Testis (tissue), 3 donors: Measurements from ENCODE around the gene CD9. TPM values are rescaled to one million over a fixed set of nuclear protein-coding genes. Genes with fewer than 3 reads are reported as not detected.
A peak's percentile ranks its signal among the peaks of the same experiment; 100 is the strongest.

ENCODE experiments used
- DNase-seq: peaks from one replicate; pipeline ENCODE4 v3.0.0-alpha.2; 2019
- H3K27ac ChIP-seq, 2 donors: fragments of 200-600 bp; sonication (generic); one replicate each; pipeline ENCODE4 v1.5.1; 2019
- H3K27me3 ChIP-seq: fragments of 200-600 bp; sonication (generic); one replicate; pipeline ENCODE4 v1.5.1; 2019
- H3K36me3 ChIP-seq: fragments of 200-600 bp; sonication (generic); one replicate; pipeline ENCODE4 v1.5.1; 2017; ENCODE audit warnings: low read depth; ENCODE audit errors: missing control alignments
- H3K4me1 ChIP-seq: fragments of 200-600 bp; sonication (generic); one replicate; pipeline ENCODE4 v1.5.1; 2019
- H3K4me3 ChIP-seq, 2 donors: fragments of 200-600 bp; sonication (generic); one replicate each; pipeline ENCODE4 v1.5.1; 2017 to 2019
- H3K9me3 ChIP-seq: fragments of 200-600 bp; sonication (generic); one replicate; pipeline ENCODE4 v1.5.1; 2017
- POLR2A ChIP-seq: fragments of 450-650 bp; IDR thresholded peaks from one replicate; pipeline ENCODE4 v1.6.1; 2017; ENCODE audit warnings: antibody characterized with exemption, mild to moderate bottlenecking, moderate library complexity
- WGBS, 2 donors: methylation state at CpG; one replicate each; pipeline ENCODE4 v1.1.5; 2018; 5-methylcytosine and 5-hydroxymethylcytosine counted together
- intact Hi-C: fragments of 100-400 bp; cut with DNase I; formaldehyde crosslinking; loops from one replicate; pipeline ENCODE4 v1.15.1; 2023; ENCODE audit warnings: low total_unique reads
- polyA plus RNA-seq: library from polyadenylated mRNA; stranded (reverse); fragments of 350-450 nt; fragmentation: Illumina TruSeq; extraction: RNeasy Lipid Tissue Mini Kit (QIAGEN cat#74804); gene quantifications from one replicate; pipeline ENCODE4 v1.2.3, GENCODE V29; 2014; ENCODE audit warnings: low read depth, low replicate concordance; ENCODE audit not compliant: insufficient read depth
- total RNA-seq, 2 donors: library from RNA; depleted of rRNA; stranded (reverse); fragments of >200 nt; gene quantifications; one replicate each; pipeline ENCODE4 v1.2.3, GENCODE V29; 2016
- TF ChIP-seq, protein P1 (sequence below), 3 experiments: fragments of 450-650 bp in 2 of 3; fragments of 200-600 bp in 1 of 3; sonication (generic) in 1 of 3; IDR thresholded peaks; one replicate each; pipeline ENCODE4 v1.5.1; 2016 to 2019; ENCODE audit warnings: antibody characterized with exemption in 3 of 3, mild to moderate bottlenecking in 2 of 3, moderate library complexity in 1 of 3

Gene CD9
- total and polyA plus RNA-seq, 3 donors from 2014 or later = 31.2 to 94.2 (median 53.1) TPM

DNA sequence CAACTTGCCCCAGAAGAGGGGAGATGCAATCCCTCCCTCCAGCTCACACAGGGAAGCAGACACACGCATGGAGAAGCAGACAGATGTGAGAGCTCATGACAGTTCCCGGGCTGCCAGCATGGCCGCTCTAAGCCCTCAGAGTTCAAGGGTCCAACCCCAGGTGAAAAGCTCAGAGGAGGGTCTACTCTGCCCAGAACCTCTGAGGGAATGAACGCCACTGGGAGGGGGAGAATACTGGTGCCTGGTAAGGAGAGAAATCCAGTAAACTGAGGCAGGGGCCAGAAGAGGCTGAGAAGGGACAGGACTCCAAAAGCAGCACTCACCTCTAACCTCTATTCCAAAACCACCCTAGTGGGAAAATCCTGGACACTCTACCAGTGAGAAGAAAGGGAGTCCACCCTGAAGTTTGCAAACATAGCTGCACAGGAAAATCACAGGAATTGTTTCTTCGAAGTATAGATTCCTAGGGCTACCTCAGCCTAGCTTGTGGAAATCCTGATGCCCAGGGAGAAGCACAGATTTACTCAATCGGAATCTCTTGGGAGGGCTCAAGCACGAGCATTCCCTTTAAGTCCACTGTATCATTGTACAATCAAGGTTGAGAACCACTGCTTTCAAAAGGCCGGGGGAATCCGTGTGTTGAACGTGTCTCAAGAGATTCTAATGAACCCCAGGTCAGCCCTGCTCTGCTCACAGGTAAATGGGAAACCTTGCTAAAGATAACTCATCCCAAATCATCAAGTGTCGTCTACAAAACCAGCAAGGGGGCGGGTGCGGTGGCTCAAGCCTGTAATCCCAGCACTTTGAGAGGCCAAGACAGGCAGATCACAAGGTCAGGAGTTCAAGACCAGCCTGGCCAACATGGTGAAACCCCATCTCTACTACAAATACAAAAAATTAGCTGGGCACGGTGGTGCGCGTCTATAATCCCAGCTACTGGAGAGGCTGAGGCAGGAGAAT is 76.0 kb downstream of the CD9 start:
- TF ChIP-seq POLR2A = no peak
- TF ChIP-seq, protein P1, sequence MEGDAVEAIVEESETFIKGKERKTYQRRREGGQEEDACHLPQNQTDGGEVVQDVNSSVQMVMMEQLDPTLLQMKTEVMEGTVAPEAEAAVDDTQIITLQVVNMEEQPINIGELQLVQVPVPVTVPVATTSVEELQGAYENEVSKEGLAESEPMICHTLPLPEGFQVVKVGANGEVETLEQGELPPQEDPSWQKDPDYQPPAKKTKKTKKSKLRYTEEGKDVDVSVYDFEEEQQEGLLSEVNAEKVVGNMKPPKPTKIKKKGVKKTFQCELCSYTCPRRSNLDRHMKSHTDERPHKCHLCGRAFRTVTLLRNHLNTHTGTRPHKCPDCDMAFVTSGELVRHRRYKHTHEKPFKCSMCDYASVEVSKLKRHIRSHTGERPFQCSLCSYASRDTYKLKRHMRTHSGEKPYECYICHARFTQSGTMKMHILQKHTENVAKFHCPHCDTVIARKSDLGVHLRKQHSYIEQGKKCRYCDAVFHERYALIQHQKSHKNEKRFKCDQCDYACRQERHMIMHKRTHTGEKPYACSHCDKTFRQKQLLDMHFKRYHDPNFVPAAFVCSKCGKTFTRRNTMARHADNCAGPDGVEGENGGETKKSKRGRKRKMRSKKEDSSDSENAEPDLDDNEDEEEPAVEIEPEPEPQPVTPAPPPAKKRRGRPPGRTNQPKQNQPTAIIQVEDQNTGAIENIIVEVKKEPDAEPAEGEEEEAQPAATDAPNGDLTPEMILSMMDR (IDR thresholded peaks at IDR 0.05) = no peak
- Histone ChIP-seq H3K9me3 (no peaks in the 10 kb centered on the region), H3K4me1 (peaks cover 25% of the 10 kb centered on the region), H3K27me3 (no peaks in the 10 kb centered on the region), H3K4me3 (no peak overlapping the region), H3K27ac (no peak overlapping the region), H3K36me3 (no peaks in the 10 kb centered on the region)
- DNase-seq = no peak
- WGBS, 2 donors = 70 to 78% methylated on average over 12 to 16 of the region's 16 CpGs
- intact Hi-C loops = no loop called here

DNA sequence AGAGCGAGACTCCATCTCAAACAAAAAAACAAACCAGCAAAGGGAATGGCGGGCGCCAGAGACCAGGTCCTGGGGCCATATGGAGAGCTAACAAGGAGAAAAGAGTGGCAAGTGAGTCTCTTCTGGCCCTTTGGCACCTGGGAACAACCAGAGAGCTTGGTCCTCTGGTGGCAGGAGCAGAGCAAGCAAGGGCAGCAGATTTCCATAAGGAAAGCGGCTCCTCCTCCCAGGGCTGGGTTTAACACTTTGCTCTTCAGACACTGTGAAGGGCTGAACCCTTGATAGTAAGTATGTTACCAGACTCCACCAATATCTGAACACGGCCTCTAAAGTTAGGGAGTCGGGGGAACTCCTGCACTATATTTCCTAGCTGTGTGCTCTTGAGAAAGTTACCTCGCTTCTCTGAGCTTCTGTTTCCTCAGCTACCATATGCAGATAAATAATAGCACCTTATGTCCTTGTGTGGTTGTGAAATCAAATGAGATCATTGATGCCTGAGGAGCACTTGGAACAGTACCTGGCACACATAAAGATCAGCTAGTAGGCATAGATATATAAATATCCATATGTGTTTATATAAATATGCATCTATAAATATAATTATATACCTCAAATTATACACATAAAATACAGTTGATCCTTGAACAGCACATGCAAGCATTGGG is 76.9 kb downstream of the CD9 start:
- H3K4me3 ChIP-seq = no peak overlapping the region
- 60 to 62% methylated on average over 7 of the region's 7 CpGs for WGBS, 2 donors
- no peaks in the 10 kb centered on the region for H3K27me3 ChIP-seq
- intact Hi-C loops = no loop called here
- no peaks in the 10 kb centered on the region for H3K36me3 ChIP-seq
- peaks cover 25% of the 10 kb centered on the region for H3K4me1 ChIP-seq
- DNase-seq = no peak
- no peaks in the 10 kb centered on the region for H3K9me3 ChIP-seq
- H3K27ac ChIP-seq = no peak overlapping the region
- no peak for TF ChIP-seq POLR2A
- TF ChIP-seq, protein P1 (IDR thresholded peaks at IDR 0.05) = peak in 1 of 3 experiments; percentile 8

DNA sequence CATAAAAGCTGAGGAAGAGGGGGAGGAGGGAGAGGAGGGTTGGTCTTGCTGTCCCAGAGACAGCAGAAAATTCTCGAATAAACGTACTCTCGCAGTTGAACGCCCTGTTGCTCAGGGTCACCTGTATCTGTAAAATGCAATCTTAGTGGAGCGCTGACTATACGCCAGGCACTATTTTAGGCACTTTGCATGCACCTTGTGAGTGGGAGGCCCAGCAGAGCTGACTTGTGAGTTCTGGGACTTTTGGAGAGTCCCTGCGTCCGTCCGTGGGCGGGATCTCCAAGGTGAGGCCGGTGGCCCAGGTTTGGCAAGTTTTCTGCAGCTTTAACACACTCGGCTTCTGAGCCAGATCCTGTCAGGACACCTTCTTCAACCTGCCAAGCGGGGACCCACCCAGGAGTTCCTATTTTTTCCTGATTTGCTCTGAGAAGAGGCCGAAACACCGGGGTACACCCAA is 77.8 kb downstream of the CD9 start:
- Histone ChIP-seq H3K4me1 (peaks cover 25% of the 10 kb centered on the region), H3K36me3 (no peaks in the 10 kb centered on the region), H3K27ac (peak overlapping the region; percentile 73 to 92), H3K27me3 (no peaks in the 10 kb centered on the region), H3K9me3 (no peaks in the 10 kb centered on the region), H3K4me3 (peak overlapping the region; percentile 62 to 65)
- TF ChIP-seq, protein P1 (IDR thresholded peaks at IDR 0.05) = no peak
- no peak for TF ChIP-seq POLR2A
- peak; percentile 44 for DNase-seq
- intact Hi-C loops = no loop called here
- 12 to 14% methylated on average over 6 to 15 of the region's 15 CpGs for WGBS, 2 donors

DNA sequence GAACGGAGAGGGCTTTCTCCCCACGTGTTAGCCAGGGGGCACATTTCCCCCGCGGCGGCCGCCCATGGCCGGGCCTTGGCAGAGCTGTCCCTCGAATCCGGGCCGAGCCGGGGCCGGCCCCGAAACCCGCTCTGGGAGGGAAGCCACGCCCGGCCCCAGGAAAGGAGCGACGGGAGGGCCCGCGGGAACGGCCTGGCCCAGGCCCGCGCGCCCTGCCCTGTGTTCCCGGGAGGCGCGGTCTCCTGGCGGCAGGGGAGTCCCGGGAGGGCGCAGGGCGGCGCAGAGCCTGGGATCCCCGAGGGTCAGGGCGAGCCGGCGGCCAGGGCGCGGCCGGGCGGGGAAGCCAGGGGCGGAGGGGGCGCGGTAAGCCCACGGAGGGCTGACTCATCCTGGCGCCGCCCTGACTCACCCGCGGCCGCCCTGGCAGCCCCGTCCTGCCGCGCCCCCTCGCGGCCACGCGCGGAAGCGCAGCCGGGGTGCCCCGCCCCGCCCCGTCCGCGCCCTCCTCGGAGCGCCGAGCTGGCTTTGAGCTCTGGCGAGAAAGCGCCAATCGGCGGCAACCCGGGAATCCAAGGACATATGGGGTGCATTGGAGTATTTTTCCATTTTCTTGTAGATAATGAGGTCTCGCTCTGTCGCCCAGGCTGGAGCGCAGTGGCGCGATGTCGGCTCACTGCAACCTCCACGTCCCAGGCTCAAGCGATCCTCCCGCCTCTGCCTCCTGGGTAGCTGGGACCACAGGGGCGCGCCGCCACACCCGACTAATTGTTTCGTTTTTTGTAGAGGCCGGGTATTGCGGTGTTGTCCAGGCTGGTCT is 78.4 kb downstream of the CD9 start:
- no peaks in the 10 kb centered on the region for H3K27me3 ChIP-seq
- peak; percentile 81 for DNase-seq

More for the DNA sequence above, 78.4 kb downstream of the CD9 start:
- Histone ChIP-seq H3K4me3 (peak overlapping the region; percentile 62 to 65), H3K4me1 (peaks cover 21% of the 10 kb centered on the region), H3K9me3 (no peaks in the 10 kb centered on the region), H3K27ac (peak overlapping the region; percentile 73 to 92), H3K36me3 (no peaks in the 10 kb centered on the region)
- intact Hi-C loops = no loop called here
- no peak for TF ChIP-seq POLR2A
- TF ChIP-seq, protein P1 (IDR thresholded peaks at IDR 0.05) = peak; percentile 95 to 99 (median 99)
- WGBS, 2 donors = 12 to 18% methylated on average over 22 to 52 of the region's 88 CpGs
